Measurements from ENCODE around the gene CDC42SE2.

Gene CDC42SE2

GRCh38 chr5:131245948-131246347 lies 17.9 kb upstream of the CDC42SE2 start:
- TF ChIP-seq, protein P1, sequence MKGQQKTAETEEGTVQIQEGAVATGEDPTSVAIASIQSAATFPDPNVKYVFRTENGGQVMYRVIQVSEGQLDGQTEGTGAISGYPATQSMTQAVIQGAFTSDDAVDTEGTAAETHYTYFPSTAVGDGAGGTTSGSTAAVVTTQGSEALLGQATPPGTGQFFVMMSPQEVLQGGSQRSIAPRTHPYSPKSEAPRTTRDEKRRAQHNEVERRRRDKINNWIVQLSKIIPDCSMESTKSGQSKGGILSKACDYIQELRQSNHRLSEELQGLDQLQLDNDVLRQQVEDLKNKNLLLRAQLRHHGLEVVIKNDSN (IDR thresholded peaks at IDR 0.05), result no peak
- TF ChIP-seq REST (IDR thresholded peaks at IDR 0.05; ENCODE audit: low read depth), result no peak
- TF ChIP-seq TAF1 (IDR thresholded peaks at IDR 0.05; ENCODE audit: low read depth), result no peak
- no peak for TF ChIP-seq NFIC (IDR thresholded peaks at IDR 0.05)
- TF ChIP-seq YY1 (IDR thresholded peaks at IDR 0.05; ENCODE audit: low read depth), result no peak
- TF ChIP-seq TCF12 (IDR thresholded peaks at IDR 0.05; ENCODE audit: low read depth), result no peak
- no peak for TF ChIP-seq ZBTB7A (IDR thresholded peaks at IDR 0.05; ENCODE audit: low read depth)
- TF ChIP-seq EGR1 (IDR thresholded peaks at IDR 0.05), result no peak
- no peak for TF ChIP-seq TEAD4 (IDR thresholded peaks at IDR 0.05)
- no peak for TF ChIP-seq EP300 (IDR thresholded peaks at IDR 0.05; ENCODE audit: borderline replicate concordance)
- TF ChIP-seq CEBPB (IDR thresholded peaks at IDR 0.05), result no peak
- TF ChIP-seq, protein P2, sequence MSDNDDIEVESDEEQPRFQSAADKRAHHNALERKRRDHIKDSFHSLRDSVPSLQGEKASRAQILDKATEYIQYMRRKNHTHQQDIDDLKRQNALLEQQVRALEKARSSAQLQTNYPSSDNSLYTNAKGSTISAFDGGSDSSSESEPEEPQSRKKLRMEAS (IDR thresholded peaks at IDR 0.05), result no peak
- TF ChIP-seq RAD21 (IDR thresholded peaks at IDR 0.05; ENCODE audit: low read depth), result no peak
- TF ChIP-seq FOXM1 (IDR thresholded peaks at IDR 0.05; ENCODE audit: borderline replicate concordance, low read depth), result no peak
- no peak for TF ChIP-seq CREB1 (IDR thresholded peaks at IDR 0.05; ENCODE audit: low read depth)

DNA sequence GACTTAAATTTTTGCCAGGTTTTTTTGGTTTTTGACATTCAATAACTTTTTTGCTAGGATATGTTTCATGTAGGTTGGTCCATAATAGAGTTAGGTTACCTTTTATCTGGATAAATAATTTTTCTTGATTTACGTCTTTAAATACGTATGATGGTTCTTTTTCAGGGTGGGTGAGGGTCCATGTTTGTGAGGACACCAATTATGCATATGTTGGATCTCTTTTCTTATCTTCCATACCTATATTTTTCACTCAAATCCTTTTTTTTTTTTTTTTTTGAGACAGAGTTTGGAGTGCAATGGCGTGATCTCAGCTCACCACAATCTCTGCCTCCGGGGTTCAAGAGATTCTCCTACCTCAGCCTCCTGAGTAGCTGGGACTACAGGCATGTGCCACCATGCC lies 17.3 kb upstream of the CDC42SE2 start:
- TF ChIP-seq, protein P1 (IDR thresholded peaks at IDR 0.05), result no peak
- TF ChIP-seq CEBPB (IDR thresholded peaks at IDR 0.05), result no peak

DNA sequence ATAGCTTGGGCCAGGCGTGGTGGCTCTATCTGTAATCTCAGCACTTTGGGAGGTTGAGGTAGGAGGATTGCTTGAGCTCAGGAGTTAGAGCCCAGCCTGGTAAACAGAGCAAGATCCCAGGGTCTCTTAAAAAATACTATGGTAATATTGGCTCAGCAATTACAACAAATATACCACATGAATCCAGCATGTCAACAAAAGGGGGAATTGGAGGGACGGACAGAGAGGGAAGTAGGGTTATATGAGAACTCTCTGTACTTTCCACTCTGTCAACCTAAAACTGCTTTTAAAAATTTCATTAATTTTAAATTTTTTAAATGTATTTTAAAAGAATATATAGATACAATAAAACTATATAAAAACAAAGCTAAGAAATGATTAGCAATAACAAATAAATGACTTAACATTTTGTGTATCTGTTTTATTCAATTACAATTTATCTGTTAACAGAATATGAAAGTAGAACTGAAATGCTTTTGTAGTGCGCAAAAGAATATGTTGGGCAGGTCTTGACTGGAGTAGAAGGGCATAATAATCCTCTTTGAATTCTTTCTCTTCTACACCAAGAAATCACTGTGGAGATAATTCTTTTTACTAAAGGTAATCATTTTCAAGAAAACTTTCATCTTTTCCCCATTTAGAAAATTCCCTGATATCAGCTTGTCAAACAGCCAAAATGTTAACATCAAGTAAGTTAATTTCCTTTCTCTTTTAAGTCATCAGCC lies 12.9 kb upstream of the CDC42SE2 start:
- TF ChIP-seq ZBTB7A (IDR thresholded peaks at IDR 0.05; ENCODE audit: low read depth), result no peak
- TF ChIP-seq, protein P1 (IDR thresholded peaks at IDR 0.05), result no peak
- TF ChIP-seq CEBPB (IDR thresholded peaks at IDR 0.05), result no peak
- TF ChIP-seq CREB1 (IDR thresholded peaks at IDR 0.05; ENCODE audit: low read depth), result no peak
- no peak for TF ChIP-seq YY1 (IDR thresholded peaks at IDR 0.05; ENCODE audit: low read depth)
- TF ChIP-seq, protein P2 (IDR thresholded peaks at IDR 0.05), result no peak
- no peak for TF ChIP-seq RAD21 (IDR thresholded peaks at IDR 0.05; ENCODE audit: low read depth)
- TF ChIP-seq REST (IDR thresholded peaks at IDR 0.05; ENCODE audit: low read depth), result no peak
- no peak for TF ChIP-seq TAF1 (IDR thresholded peaks at IDR 0.05; ENCODE audit: low read depth)
- TF ChIP-seq FOXM1 (IDR thresholded peaks at IDR 0.05; ENCODE audit: borderline replicate concordance, low read depth), result no peak
- TF ChIP-seq TCF12 (IDR thresholded peaks at IDR 0.05; ENCODE audit: low read depth), result no peak
- no peak for TF ChIP-seq NFIC (IDR thresholded peaks at IDR 0.05)
- no peak for TF ChIP-seq EP300 (IDR thresholded peaks at IDR 0.05; ENCODE audit: borderline replicate concordance)
- no peak for TF ChIP-seq EGR1 (IDR thresholded peaks at IDR 0.05)
- TF ChIP-seq TEAD4 (IDR thresholded peaks at IDR 0.05), result no peak

GRCh38 chr5:131252824-131253171 lies 11.1 kb upstream of the CDC42SE2 start:
- TF ChIP-seq TAF1 (IDR thresholded peaks at IDR 0.05; ENCODE audit: low read depth) (no peak), ZBTB7A (IDR thresholded peaks at IDR 0.05; ENCODE audit: low read depth) (no peak), EGR1 (IDR thresholded peaks at IDR 0.05) (no peak), REST (IDR thresholded peaks at IDR 0.05; ENCODE audit: low read depth) (no peak), FOXM1 (IDR thresholded peaks at IDR 0.05; ENCODE audit: borderline replicate concordance, low read depth) (no peak), CEBPB (IDR thresholded peaks at IDR 0.05) (no peak), CREB1 (IDR thresholded peaks at IDR 0.05; ENCODE audit: low read depth) (no peak), TCF12 (IDR thresholded peaks at IDR 0.05; ENCODE audit: low read depth) (no peak), YY1 (IDR thresholded peaks at IDR 0.05; ENCODE audit: low read depth) (no peak), NFIC (IDR thresholded peaks at IDR 0.05) (no peak)
- TF ChIP-seq, protein P1 (IDR thresholded peaks at IDR 0.05), result no peak
